Measurements from ENCODE around the gene ASH1L. TPM values are rescaled to one million over a fixed set of nuclear protein-coding genes. Genes with fewer than 3 reads are reported as not detected.
A peak's percentile ranks its signal among the peaks of the same experiment; 100 is the strongest.
"Not testable (repeated sequence)": the region's sequence is repeated elsewhere in the genome, so short reads cannot be mapped to it uniquely, and the experiment has no call there.

ASH1L gene
- total RNA-seq, 2 experiments from 2014 or later: 57.8 to 62.3 TPM

GRCh38 chr1:155352631-155353030, 210.0 kb downstream of the ASH1L start:
- Mint-ChIP-seq H3K27ac (no peak overlapping the region), H3K4me3 (no peak overlapping the region), H3K4me1 (no peaks in the 10 kb centered on the region), H3K9me3 (no peaks in the 10 kb centered on the region), H3K27me3 (no peaks in the 10 kb centered on the region), H3K36me3 (peaks cover 29% of the 10 kb centered on the region)
- DNase-seq (no peak), ATAC-seq (ENCODE audit: low read depth) (no peak)
- POLR2A ChIA-PET: no interaction called here

GRCh38 chr1:155342842-155343241, 219.8 kb downstream of the ASH1L start:
- no peak overlapping the region for H3K4me3 Mint-ChIP-seq
- POLR2A ChIA-PET: no interaction called here

GRCh38 chr1:155339515-155340097, 223.0 kb downstream of the ASH1L start:
- no peaks in the 10 kb centered on the region for H3K9me3 Mint-ChIP-seq
- peaks cover 33% of the 10 kb centered on the region for H3K36me3 Mint-ChIP-seq
- H3K27me3 Mint-ChIP-seq: no peaks in the 10 kb centered on the region
- POLR2A ChIA-PET: no interaction called here
- DNase-seq (no peak), ATAC-seq (ENCODE audit: low read depth) (no peak)
- no peak overlapping the region for H3K27ac Mint-ChIP-seq
- H3K4me1 Mint-ChIP-seq: peaks cover 2% of the 10 kb centered on the region
- H3K4me3 Mint-ChIP-seq: no peak overlapping the region

More at GRCh38 chr1:155342842-155343241, 219.8 kb downstream of the ASH1L start:
- Mint-ChIP-seq H3K9me3 (no peaks in the 10 kb centered on the region), H3K27me3 (no peaks in the 10 kb centered on the region), H3K27ac (no peak overlapping the region), H3K36me3 (peaks cover 36% of the 10 kb centered on the region), H3K4me1 (no peaks in the 10 kb centered on the region)
- DNase-seq (no peak), ATAC-seq (ENCODE audit: low read depth) (no peak)

GRCh38 chr1:155334962-155335361, 227.6 kb downstream of the ASH1L start:
- H3K27me3 Mint-ChIP-seq: no peaks in the 10 kb centered on the region
- H3K27ac Mint-ChIP-seq: no peak overlapping the region
- H3K4me3 Mint-ChIP-seq: no peak overlapping the region
- ATAC-seq (ENCODE audit: low read depth) (no peak), DNase-seq (no peak)
- H3K36me3 Mint-ChIP-seq: peaks cover 24% of the 10 kb centered on the region
- no peaks in the 10 kb centered on the region for H3K9me3 Mint-ChIP-seq
- peaks cover 8% of the 10 kb centered on the region for H3K4me1 Mint-ChIP-seq
- POLR2A ChIA-PET: no interaction called here

GRCh38 chr1:155329980-155330598, 232.5 kb downstream of the ASH1L start:
- ATAC-seq (ENCODE audit: low read depth): no peak
- no peak overlapping the region for H3K4me3 Mint-ChIP-seq

GRCh38 chr1:155328856-155329255, 233.7 kb downstream of the ASH1L start:
- ATAC-seq (ENCODE audit: low read depth); POLR2A ChIA-PET: not testable (repeated sequence)

More at GRCh38 chr1:155329980-155330598, 232.5 kb downstream of the ASH1L start:
- Mint-ChIP-seq H3K4me1 (peaks cover 20% of the 10 kb centered on the region), H3K36me3 (peaks cover 12% of the 10 kb centered on the region), H3K9me3 (no peaks in the 10 kb centered on the region), H3K27me3 (no peaks in the 10 kb centered on the region), H3K27ac (no peak overlapping the region)
- DNase-seq: no peak
- POLR2A ChIA-PET: no interaction called here

GRCh38 chr1:155327981-155328380, 234.6 kb downstream of the ASH1L start:
- no peak overlapping the region for H3K27ac Mint-ChIP-seq
- no peak for ATAC-seq (ENCODE audit: low read depth)
- H3K9me3 Mint-ChIP-seq: no peaks in the 10 kb centered on the region
- peaks cover 17% of the 10 kb centered on the region for H3K4me1 Mint-ChIP-seq
- H3K36me3 Mint-ChIP-seq: peaks cover 8% of the 10 kb centered on the region
- no peaks in the 10 kb centered on the region for H3K27me3 Mint-ChIP-seq
- no peak for DNase-seq
- POLR2A ChIA-PET: interaction anchor here (0.6 to 1.1 kb wide), 2 partner anchors 37 to 235 kb away, joined by 3 to 6 read pairs; partner anchors contain the start of gene ASH1L
- no peak overlapping the region for H3K4me3 Mint-ChIP-seq

More at GRCh38 chr1:155328856-155329255, 233.7 kb downstream of the ASH1L start:
- not testable (repeated sequence) for H3K27ac Mint-ChIP-seq, H3K9me3 Mint-ChIP-seq, DNase-seq, H3K4me3 Mint-ChIP-seq, H3K27me3 Mint-ChIP-seq
- Mint-ChIP-seq H3K36me3 (peaks cover 12% of the 10 kb centered on the region), H3K4me1 (peaks cover 17% of the 10 kb centered on the region)

GRCh38 chr1:155326631-155327037, 236.0 kb downstream of the ASH1L start:
- no peak overlapping the region for H3K27ac Mint-ChIP-seq
- POLR2A ChIA-PET: no interaction called here

GRCh38 chr1:155326020-155326526, 236.5 kb downstream of the ASH1L start:
- Mint-ChIP-seq H3K4me1 (peaks cover 26% of the 10 kb centered on the region), H3K27ac (peak overlapping the region; percentile 78), H3K9me3 (no peaks in the 10 kb centered on the region), H3K4me3 (peak overlapping the region; percentile 90), H3K36me3 (peaks cover 4% of the 10 kb centered on the region), H3K27me3 (no peaks in the 10 kb centered on the region)
- ATAC-seq (ENCODE audit: low read depth) (no peak), DNase-seq (no peak)
- POLR2A ChIA-PET: no interaction called here

More at GRCh38 chr1:155326631-155327037, 236.0 kb downstream of the ASH1L start:
- DNase-seq: no peak
- peaks cover 25% of the 10 kb centered on the region for H3K4me1 Mint-ChIP-seq
- H3K27me3 Mint-ChIP-seq: no peaks in the 10 kb centered on the region
- no peaks in the 10 kb centered on the region for H3K9me3 Mint-ChIP-seq
- ATAC-seq (ENCODE audit: low read depth): no peak
- no peak overlapping the region for H3K4me3 Mint-ChIP-seq
- peaks cover 8% of the 10 kb centered on the region for H3K36me3 Mint-ChIP-seq

- DNase-seq: no peak
- Mint-ChIP-seq H3K4me3 (peak overlapping the region; percentile 90), H3K27ac (peak overlapping the region; percentile 78), H3K36me3 (peaks cover under 1% of the 10 kb centered on the region), H3K27me3 (no peaks in the 10 kb centered on the region), H3K4me1 (peaks cover 24% of the 10 kb centered on the region), H3K9me3 (no peaks in the 10 kb centered on the region)
- POLR2A ChIA-PET: interaction anchor here (2.7 kb wide), 1 partner anchor 52 kb away, joined by 11 read pairs; the partner anchor contains the start of gene CLK2
- no peak for ATAC-seq (ENCODE audit: low read depth)
These were observed 237.1 kb downstream of the ASH1L start for GRCh38 chr1:155325603-155325893.

- H3K27me3 Mint-ChIP-seq: no peaks in the 10 kb centered on the region
- H3K4me3 Mint-ChIP-seq: peak overlapping the region; percentile 90
- H3K36me3 Mint-ChIP-seq: peaks cover 6% of the 10 kb centered on the region
- no peak overlapping the region for H3K27ac Mint-ChIP-seq
- POLR2A ChIA-PET: interaction anchor here (2.7 to 5.2 kb wide), 3 partner anchors 17 to 74 kb away, joined by 11 to 36 read pairs (median 22); partner anchors contain the start of genes CLK2 and FDPS
- H3K9me3 Mint-ChIP-seq: no peaks in the 10 kb centered on the region
- H3K4me1 Mint-ChIP-seq: peaks cover 30% of the 10 kb centered on the region
- no peak for ATAC-seq (ENCODE audit: low read depth)
- DNase-seq: no peak
These were observed 237.6 kb downstream of the ASH1L start for GRCh38 chr1:155324717-155325602.

- POLR2A ChIA-PET: interaction anchor here (0.6 to 5.2 kb wide), 18 partner anchors 14 to 285 kb away, joined by 3 to 36 read pairs (median 4); partner anchors contain the start of genes ASH1L, CLK2, ENTREP3 and FDPS
- H3K27me3 Mint-ChIP-seq: no peaks in the 10 kb centered on the region
- no peaks in the 10 kb centered on the region for H3K9me3 Mint-ChIP-seq
- peaks cover 37% of the 10 kb centered on the region for H3K4me1 Mint-ChIP-seq
- H3K36me3 Mint-ChIP-seq: peaks cover 11% of the 10 kb centered on the region
- DNase-seq (peak; percentile 90), ATAC-seq (ENCODE audit: low read depth) (peak; percentile 82)
- peak overlapping the region; percentile 90 for H3K4me3 Mint-ChIP-seq
- peak overlapping the region; percentile 81 for H3K27ac Mint-ChIP-seq
These were observed 238.4 kb downstream of the ASH1L start for GRCh38 chr1:155324037-155324716.

GRCh38 chr1:155323729-155324036, 238.9 kb downstream of the ASH1L start:
- no peaks in the 10 kb centered on the region for H3K9me3 Mint-ChIP-seq
- peak overlapping the region; percentile 34 for H3K27ac Mint-ChIP-seq
- no peaks in the 10 kb centered on the region for H3K27me3 Mint-ChIP-seq
- DNase-seq: peak; percentile 90
- POLR2A ChIA-PET: interaction anchor here (0.7 to 5.2 kb wide), 18 partner anchors 14 to 286 kb away, joined by 3 to 36 read pairs (median 4); partner anchors contain the start of genes ASH1L, CLK2, ENTREP3 and FDPS
- peak overlapping the region; percentile 90 for H3K4me3 Mint-ChIP-seq
- H3K36me3 Mint-ChIP-seq: peaks cover 15% of the 10 kb centered on the region
- H3K4me1 Mint-ChIP-seq: peaks cover 40% of the 10 kb centered on the region
- peak; percentile 52 for ATAC-seq (ENCODE audit: low read depth)
